AG09319 (cell line): ENCODE data around the gene DCC.

Source experiments
- DNase-seq: peaks from one replicate; pipeline ENCODE4 v3.0.0-alpha.2; 2010; ENCODE audit warnings: low read depth; ENCODE audit errors: extremely low read depth
- TF ChIP-seq, protein P1 (sequence below): IDR thresholded peaks from 2 replicates; pipeline ENCODE4 v1.5.1; 2011; ENCODE audit warnings: low read depth, mild to moderate bottlenecking, inconsistent platforms, low read length, moderate library complexity

DCC gene

DNA sequence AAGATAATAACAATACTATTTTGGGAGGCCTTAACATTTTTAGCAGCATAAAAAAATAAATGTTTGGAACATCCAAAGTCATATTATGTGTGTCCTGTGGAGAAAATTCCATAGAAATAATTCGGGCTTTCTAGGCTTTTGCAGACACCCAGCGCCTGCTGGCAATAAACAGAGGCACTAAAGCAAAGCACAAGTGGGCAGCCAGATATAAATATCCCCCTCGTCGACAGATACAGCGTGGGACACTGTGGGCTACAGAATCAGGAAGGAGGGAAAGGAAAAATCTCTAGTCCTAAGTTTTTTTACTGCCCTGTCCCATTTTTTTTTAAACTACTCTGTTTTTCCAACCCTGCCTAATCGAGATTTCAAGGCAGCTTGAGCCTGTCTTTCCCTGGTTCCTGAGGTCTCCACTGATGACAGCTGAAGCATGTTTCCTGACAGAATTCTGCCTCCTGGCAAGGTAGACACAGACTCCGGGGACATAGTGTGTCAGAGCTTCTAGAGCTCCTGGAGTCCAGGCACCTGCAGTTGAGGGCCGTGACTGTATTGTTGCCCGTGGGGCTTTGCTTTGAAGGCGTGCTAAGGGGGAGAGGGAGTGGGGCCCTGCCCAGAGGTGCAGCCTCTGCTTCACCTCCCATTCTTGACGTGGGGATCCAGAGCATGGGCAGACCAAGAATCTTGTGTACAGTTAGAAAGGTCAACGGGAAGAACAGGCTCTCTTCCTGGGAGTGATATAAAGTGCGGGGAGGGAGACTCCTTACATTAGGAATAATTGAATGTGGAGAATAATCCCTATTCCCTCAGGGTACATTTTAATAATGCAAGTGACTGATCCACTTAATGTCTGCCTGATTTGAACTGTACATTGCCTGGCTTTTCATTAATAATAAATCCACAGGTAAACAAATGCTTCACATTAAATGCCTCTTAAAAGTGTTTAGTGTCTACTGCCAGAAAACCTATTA, 232.3 kb downstream of the DCC start:
- no peak for DNase-seq
- TF ChIP-seq, protein P1, sequence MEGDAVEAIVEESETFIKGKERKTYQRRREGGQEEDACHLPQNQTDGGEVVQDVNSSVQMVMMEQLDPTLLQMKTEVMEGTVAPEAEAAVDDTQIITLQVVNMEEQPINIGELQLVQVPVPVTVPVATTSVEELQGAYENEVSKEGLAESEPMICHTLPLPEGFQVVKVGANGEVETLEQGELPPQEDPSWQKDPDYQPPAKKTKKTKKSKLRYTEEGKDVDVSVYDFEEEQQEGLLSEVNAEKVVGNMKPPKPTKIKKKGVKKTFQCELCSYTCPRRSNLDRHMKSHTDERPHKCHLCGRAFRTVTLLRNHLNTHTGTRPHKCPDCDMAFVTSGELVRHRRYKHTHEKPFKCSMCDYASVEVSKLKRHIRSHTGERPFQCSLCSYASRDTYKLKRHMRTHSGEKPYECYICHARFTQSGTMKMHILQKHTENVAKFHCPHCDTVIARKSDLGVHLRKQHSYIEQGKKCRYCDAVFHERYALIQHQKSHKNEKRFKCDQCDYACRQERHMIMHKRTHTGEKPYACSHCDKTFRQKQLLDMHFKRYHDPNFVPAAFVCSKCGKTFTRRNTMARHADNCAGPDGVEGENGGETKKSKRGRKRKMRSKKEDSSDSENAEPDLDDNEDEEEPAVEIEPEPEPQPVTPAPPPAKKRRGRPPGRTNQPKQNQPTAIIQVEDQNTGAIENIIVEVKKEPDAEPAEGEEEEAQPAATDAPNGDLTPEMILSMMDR = no peak

- TF ChIP-seq, protein P1 = no peak
- no peak for DNase-seq
Measured at GRCh38 chr18:52577795-52578194, 237.8 kb downstream of the DCC start.

DNA sequence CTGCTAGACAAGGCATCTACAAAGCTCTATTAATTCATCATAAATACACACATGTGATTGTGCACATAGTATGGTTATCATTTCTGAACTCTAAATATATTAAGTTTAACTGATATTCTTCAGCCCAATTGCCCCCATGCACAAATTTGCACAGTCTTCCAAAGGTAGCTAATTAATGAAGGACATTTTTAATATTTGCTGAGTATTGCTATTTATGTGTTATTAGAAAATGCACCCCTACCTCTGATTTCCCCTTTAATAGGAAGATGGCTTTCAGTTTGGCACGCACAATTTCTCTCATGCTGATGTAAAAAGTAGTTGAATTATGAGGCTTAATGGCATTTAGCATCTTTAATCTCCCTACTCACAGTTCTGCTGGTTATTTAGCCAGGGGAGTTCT, 242.1 kb downstream of the DCC start:
- TF ChIP-seq, protein P1 = no peak
- DNase-seq = no peak

GRCh38 chr18:52582516-52582915, 242.5 kb downstream of the DCC start:
- DNase-seq = no peak
- TF ChIP-seq, protein P1 = no peak

DNA sequence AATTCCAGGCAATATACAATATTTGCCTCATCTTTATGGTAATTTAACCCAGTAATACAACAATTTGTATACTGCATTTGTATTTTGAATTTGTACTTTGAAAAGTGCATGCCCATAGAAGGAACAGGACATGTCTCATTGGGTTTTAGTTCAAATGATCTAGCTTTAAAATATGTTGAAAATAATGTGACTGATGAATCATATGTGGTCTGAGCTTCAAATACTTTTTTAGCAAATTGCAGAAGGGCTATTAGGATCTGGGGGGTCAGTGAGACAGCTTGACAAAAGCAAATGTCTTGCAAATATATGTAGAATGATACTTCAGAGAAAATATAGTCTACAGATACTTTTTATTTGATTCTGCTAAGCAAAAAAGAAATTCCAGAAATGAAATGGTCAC, 248.9 kb downstream of the DCC start:
- no peak for DNase-seq

GRCh38 chr18:52596748-52597435, 256.9 kb downstream of the DCC start:
- DNase-seq = no peak
- TF ChIP-seq, protein P1 = no peak

More for the DNA sequence above, 248.9 kb downstream of the DCC start:
- TF ChIP-seq, protein P1 = no peak

DNA sequence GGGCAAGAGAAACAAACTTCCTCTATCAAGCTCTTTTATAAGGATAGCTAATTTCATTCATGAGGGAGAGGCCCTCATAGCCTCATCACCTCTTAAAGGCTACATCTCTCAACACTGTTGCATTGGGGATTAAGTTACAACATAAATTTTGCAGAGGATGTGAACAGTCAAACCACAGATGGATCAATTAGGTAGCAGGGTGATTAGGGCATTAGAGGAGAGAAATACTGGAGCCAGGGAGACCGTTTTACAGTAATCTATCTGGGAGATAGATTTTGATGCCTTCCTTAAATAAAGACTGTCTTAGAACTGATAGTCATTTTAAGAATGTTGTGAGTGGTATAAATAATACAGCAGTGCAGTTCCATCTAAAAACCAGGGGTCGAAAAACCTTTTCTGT, 258.9 kb downstream of the DCC start:
- no peak for DNase-seq
- TF ChIP-seq, protein P1 = no peak
